ENCODE measurements around the gene SYNM.

DNA sequence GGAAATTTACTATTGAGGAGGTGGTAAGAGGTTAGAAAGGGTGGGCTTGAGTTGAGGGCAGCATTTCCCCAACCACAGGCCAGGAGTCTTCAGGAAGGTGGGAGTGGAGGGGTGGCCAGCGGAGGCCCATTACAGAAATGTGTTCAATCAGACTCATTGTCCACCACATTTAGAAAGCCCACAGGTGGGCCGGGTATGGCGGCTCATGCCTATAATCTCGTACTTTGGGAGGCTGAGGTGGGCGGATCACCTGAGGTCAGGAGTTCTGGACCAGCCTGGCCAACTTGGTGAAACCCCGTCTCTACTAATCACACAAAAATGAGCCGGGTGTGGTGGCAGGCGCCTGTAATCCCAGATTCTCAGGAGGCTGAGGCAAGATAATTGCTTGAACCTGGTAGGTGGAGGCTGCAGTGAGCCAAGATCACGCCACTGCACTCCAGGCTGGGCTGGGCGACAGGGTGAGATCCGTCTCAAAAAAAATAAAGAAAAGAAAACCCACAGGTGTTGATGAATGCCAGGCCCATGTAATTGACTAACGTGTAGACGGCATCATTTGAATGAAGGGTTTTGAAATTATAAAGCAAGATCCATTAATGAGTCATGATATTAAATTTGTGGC lies 12.2 kb upstream of the SYNM start:
- TF ChIP-seq, protein P1, sequence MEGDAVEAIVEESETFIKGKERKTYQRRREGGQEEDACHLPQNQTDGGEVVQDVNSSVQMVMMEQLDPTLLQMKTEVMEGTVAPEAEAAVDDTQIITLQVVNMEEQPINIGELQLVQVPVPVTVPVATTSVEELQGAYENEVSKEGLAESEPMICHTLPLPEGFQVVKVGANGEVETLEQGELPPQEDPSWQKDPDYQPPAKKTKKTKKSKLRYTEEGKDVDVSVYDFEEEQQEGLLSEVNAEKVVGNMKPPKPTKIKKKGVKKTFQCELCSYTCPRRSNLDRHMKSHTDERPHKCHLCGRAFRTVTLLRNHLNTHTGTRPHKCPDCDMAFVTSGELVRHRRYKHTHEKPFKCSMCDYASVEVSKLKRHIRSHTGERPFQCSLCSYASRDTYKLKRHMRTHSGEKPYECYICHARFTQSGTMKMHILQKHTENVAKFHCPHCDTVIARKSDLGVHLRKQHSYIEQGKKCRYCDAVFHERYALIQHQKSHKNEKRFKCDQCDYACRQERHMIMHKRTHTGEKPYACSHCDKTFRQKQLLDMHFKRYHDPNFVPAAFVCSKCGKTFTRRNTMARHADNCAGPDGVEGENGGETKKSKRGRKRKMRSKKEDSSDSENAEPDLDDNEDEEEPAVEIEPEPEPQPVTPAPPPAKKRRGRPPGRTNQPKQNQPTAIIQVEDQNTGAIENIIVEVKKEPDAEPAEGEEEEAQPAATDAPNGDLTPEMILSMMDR (IDR thresholded peaks at IDR 0.05): no peak
- no peak for TF ChIP-seq POLR2A (IDR thresholded peaks at IDR 0.05)
